Prostate gland (tissue), 2 donors: ENCODE data around the gene CNTN4.

Experiments
- POLR2A ChIP-seq: fragments of 450-650 bp; IDR thresholded peaks from one replicate; pipeline ENCODE4 v1.6.1; 2016; ENCODE audit warnings: antibody characterized with exemption, mild to moderate bottlenecking
- TF ChIP-seq, protein P1 (sequence below), 4 experiments: fragments of 200-600 bp in 2 of 4; fragments of 450-650 bp in 2 of 4; sonication (generic) in 2 of 4; IDR thresholded peaks; 1 replicate in 3 of 4; 2 replicates in 1 of 4; pipeline ENCODE4 v1.5.1; 2016 to 2019; ENCODE audit warnings: antibody characterized with exemption in 4 of 4, mild to moderate bottlenecking in 2 of 4, moderate library complexity in 2 of 4

DNA sequence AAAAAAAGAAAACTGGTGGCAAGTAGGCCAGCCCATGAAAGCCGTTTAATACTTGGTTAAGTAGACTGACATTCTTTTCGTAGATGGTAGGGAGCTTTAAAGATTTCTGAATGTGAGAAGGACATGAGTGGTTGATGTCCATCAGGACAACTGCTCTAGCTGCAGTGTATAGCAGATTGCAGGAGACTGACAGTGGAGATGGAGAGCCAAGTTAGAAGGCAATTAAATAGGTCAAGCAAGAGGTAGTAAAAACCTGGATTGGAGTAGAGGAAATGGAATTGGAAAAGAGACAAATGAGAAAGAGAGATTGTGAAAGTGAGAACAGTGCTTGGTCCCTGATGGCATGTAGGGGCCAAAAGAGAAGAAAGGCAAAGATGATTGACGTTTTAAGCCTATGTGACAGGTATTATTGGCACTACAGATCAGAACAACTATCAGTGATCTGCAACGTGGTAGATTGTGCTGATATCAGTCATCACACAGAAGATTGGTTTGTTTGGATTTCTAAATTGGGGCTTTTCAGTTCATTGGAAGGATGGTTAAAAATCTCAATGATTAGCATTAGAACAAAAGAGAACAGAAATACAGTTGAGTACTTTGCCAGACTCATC is 74.0 kb downstream of the CNTN4 start:
- no peak for TF ChIP-seq POLR2A
- TF ChIP-seq, protein P1, sequence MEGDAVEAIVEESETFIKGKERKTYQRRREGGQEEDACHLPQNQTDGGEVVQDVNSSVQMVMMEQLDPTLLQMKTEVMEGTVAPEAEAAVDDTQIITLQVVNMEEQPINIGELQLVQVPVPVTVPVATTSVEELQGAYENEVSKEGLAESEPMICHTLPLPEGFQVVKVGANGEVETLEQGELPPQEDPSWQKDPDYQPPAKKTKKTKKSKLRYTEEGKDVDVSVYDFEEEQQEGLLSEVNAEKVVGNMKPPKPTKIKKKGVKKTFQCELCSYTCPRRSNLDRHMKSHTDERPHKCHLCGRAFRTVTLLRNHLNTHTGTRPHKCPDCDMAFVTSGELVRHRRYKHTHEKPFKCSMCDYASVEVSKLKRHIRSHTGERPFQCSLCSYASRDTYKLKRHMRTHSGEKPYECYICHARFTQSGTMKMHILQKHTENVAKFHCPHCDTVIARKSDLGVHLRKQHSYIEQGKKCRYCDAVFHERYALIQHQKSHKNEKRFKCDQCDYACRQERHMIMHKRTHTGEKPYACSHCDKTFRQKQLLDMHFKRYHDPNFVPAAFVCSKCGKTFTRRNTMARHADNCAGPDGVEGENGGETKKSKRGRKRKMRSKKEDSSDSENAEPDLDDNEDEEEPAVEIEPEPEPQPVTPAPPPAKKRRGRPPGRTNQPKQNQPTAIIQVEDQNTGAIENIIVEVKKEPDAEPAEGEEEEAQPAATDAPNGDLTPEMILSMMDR (IDR thresholded peaks at IDR 0.05), result no peak
